Omental fat pad (tissue), 4 donors: ENCODE measurements around the gene WDR1. TPM values are rescaled to one million over a fixed set of nuclear protein-coding genes. Genes with fewer than 3 reads are reported as not detected.

ENCODE experiments used
- ATAC-seq: fragments of 150-250 bp; one replicate; pipeline ENCODE4 v1.9.1; 2016; ENCODE audit warnings: mild to moderate bottlenecking, moderate library complexity; ENCODE audit not compliant: low FRiP score
- DNase-seq: peaks from one replicate; pipeline ENCODE4 v3.0.0-alpha.2; 2019; ENCODE audit warnings: low spot score
- CTCF ChIP-seq, 3 donors: fragments of 450-650 bp; IDR thresholded peaks; one replicate each; pipeline ENCODE4 v1.5.1; 2016 to 2017; ENCODE audit warnings: antibody characterized with exemption in 3 of 3, mild to moderate bottlenecking in 3 of 3, moderate library complexity in 2 of 3
- total RNA-seq, 4 donors: library from RNA; depleted of rRNA; stranded (reverse); fragments of >200 nt; gene quantifications; one replicate each; pipeline ENCODE4 v1.1.0, GENCODE V29; 2016

WDR1 gene
- total RNA-seq, 4 donors from 2014 or later = 114 to 219 (median 135) TPM

GRCh38 chr4:10107111-10108091, 9.2 kb downstream of the WDR1 start:
- DNase-seq = no peak

GRCh38 chr4:10106421-10107039, 10.1 kb downstream of the WDR1 start:
- DNase-seq (peak; percentile 71), ATAC-seq (peak; percentile 91)
- no peak for TF ChIP-seq CTCF (IDR thresholded peaks at IDR 0.05)

More at GRCh38 chr4:10107111-10108091, 9.2 kb downstream of the WDR1 start:
- TF ChIP-seq CTCF (IDR thresholded peaks at IDR 0.05) = no peak
- peak; percentile 21 for ATAC-seq

- ATAC-seq = no peak
- no peak for DNase-seq
- TF ChIP-seq CTCF (IDR thresholded peaks at IDR 0.05) = no peak
Observed at GRCh38 chr4:10105920-10106319, 10.7 kb downstream of the WDR1 start.

- ATAC-seq (no peak), DNase-seq (no peak)
- TF ChIP-seq CTCF (IDR thresholded peaks at IDR 0.05) = no peak
Observed at GRCh38 chr4:10105421-10105820, 11.2 kb downstream of the WDR1 start.

- ATAC-seq (no peak), DNase-seq (no peak)
- no peak for TF ChIP-seq CTCF (IDR thresholded peaks at IDR 0.05)
Observed at GRCh38 chr4:10104991-10105276, 11.7 kb downstream of the WDR1 start.

- no peak for ATAC-seq
- TF ChIP-seq CTCF (IDR thresholded peaks at IDR 0.05) = no peak
- no peak for DNase-seq
Observed at GRCh38 chr4:10104211-10104990, 12.2 kb downstream of the WDR1 start.
